GM23338 (cell line): ENCODE data around the gene HOXD8. TPM values are rescaled to one million over a fixed set of nuclear protein-coding genes. Genes with fewer than 3 reads are reported as not detected.

Experiments
- ATAC-seq: fragments of 200-7000 bp; cut with Tn5 transposase; 3 replicates; pipeline ENCODE4 v1.9.1; 2020
- DNase-seq: peaks from one replicate; pipeline ENCODE4 v3.0.0-alpha.2; 2015; ENCODE audit warnings: low spot score
- H2AFZ ChIP-seq: fragments of 200-600 bp; sonication (generic); 2 replicates; pipeline ENCODE4 v1.8.0; 2016; ENCODE audit warnings: antibody characterized with exemption, mild to moderate bottlenecking, moderate library complexity
- H3F3A ChIP-seq: fragments of 200-600 bp; sonication (generic); replicated peaks from 2 replicates; pipeline ENCODE4 v1.8.0; 2017; ENCODE audit warnings: antibody characterized with exemption, mixed run types, low read depth
- H3K27ac ChIP-seq: fragments of 200-600 bp; sonication (generic); 2 replicates; pipeline ENCODE4 v1.6.1; 2016; ENCODE audit warnings: low read depth
- H3K27me3 ChIP-seq: fragments of 200-600 bp; sonication (generic); 2 replicates; pipeline ENCODE4 v1.8.0; 2016; ENCODE audit warnings: mild to moderate bottlenecking, mixed run types, moderate library complexity; ENCODE audit not compliant: insufficient read depth
- H3K36me3 ChIP-seq: fragments of 200-600 bp; sonication (generic); 2 replicates; pipeline ENCODE4 v1.8.0; 2016; ENCODE audit warnings: mild to moderate bottlenecking; ENCODE audit not compliant: insufficient read depth
- H3K4me1 ChIP-seq: fragments of 200-600 bp; sonication (generic); 2 replicates; pipeline ENCODE4 v1.8.0; 2016; ENCODE audit warnings: mild to moderate bottlenecking, moderate library complexity; ENCODE audit not compliant: insufficient read depth
- H3K4me2 ChIP-seq: fragments of 200-600 bp; sonication (generic); 2 replicates; pipeline ENCODE4 v1.7.1; 2017; ENCODE audit warnings: mixed run types
- H3K4me3 ChIP-seq: fragments of 200-600 bp; sonication (generic); 2 replicates; pipeline ENCODE4 v1.6.1; 2016; ENCODE audit warnings: mixed run types
- H3K79me2 ChIP-seq: fragments of 200-600 bp; sonication (generic); replicated peaks from 2 replicates; pipeline ENCODE4 v1.8.0; 2017; ENCODE audit warnings: mild to moderate bottlenecking; ENCODE audit not compliant: insufficient read depth
- H3K9me2 ChIP-seq: fragments of 200-600 bp; sonication (generic); 2 replicates; pipeline ENCODE4 v1.8.0; 2017; ENCODE audit not compliant: insufficient read depth
- H4K20me1 ChIP-seq: fragments of 200-600 bp; sonication (generic); replicated peaks from 2 replicates; pipeline ENCODE4 v1.8.0; 2017; ENCODE audit warnings: mild to moderate bottlenecking; ENCODE audit not compliant: insufficient read depth
- H3K27ac Mint-ChIP-seq: 2 replicates; pipeline ENCODE4 v1.8.0; 2020; ENCODE audit warnings: inconsistent platforms, mild to moderate bottlenecking, moderate library complexity, mixed read lengths
- H3K27me3 Mint-ChIP-seq: 3 replicates; pipeline ENCODE4 v1.8.0; 2022; ENCODE audit warnings: low read depth, mild to moderate bottlenecking, moderate library complexity, mixed read lengths, inconsistent platforms; ENCODE audit not compliant: insufficient read depth, poor library complexity
- H3K36me3 Mint-ChIP-seq: 3 replicates; pipeline ENCODE4 v1.8.0; 2021; ENCODE audit warnings: low read depth, mild to moderate bottlenecking, inconsistent platforms, moderate library complexity, mixed read lengths
- H3K4me1 Mint-ChIP-seq: 3 replicates; pipeline ENCODE4 v1.8.0; 2020; ENCODE audit warnings: mild to moderate bottlenecking, inconsistent platforms, mixed read lengths
- H3K4me3 Mint-ChIP-seq: 3 replicates; pipeline ENCODE4 v1.8.0; 2021; ENCODE audit warnings: moderate library complexity, mild to moderate bottlenecking, inconsistent platforms, mixed read lengths
- H3K9me3 Mint-ChIP-seq: 3 replicates; pipeline ENCODE4 v1.8.0; 2020; ENCODE audit warnings: moderate library complexity, mild to moderate bottlenecking, inconsistent platforms, mixed read lengths
- CREB1 ChIP-seq: fragments of 250-450 bp; sonication (Bioruptor Pico); IDR thresholded peaks from 2 replicates; pipeline ENCODE4 v1.5.0; 2020; ENCODE audit warnings: low read depth, mild to moderate bottlenecking, moderate library complexity
- EZH2 ChIP-seq: fragments of 200-600 bp; sonication (generic); IDR thresholded peaks from one replicate; pipeline ENCODE4 v1.8.0; 2017; ENCODE audit warnings: antibody characterized with exemption, mild to moderate bottlenecking, low read depth; ENCODE audit not compliant: unreplicated experiment
- JUNB ChIP-seq: IDR thresholded peaks from one replicate; pipeline ENCODE4 v1.6.1; 2016; ENCODE audit warnings: antibody characterized with exemption; ENCODE audit not compliant: unreplicated experiment
- NANOG ChIP-seq: IDR thresholded peaks from 2 replicates; pipeline ENCODE4 v1.6.1; 2016; ENCODE audit warnings: antibody characterized with exemption, borderline replicate concordance
- POLR2AphosphoS5 ChIP-seq: IDR thresholded peaks from 2 replicates; pipeline ENCODE4 v1.6.1; 2016; ENCODE audit warnings: antibody characterized with exemption, low read depth
- REST ChIP-seq: IDR thresholded peaks from one replicate; pipeline ENCODE4 v1.6.1; 2018; ENCODE audit warnings: antibody characterized with exemption; ENCODE audit not compliant: unreplicated experiment
- STAT1 ChIP-seq: IDR thresholded peaks from one replicate; pipeline ENCODE4 v1.6.1; 2016; ENCODE audit warnings: antibody characterized with exemption; ENCODE audit not compliant: unreplicated experiment
- ZNF114 ChIP-seq: fragments of 250-450 bp; sonication (Bioruptor Pico); IDR thresholded peaks from 2 replicates; pipeline ENCODE4 v1.5.0; 2020; ENCODE audit warnings: mild to moderate bottlenecking, moderate library complexity
- ZNF331 ChIP-seq: fragments of 250-450 bp; sonication (Bioruptor Pico); IDR thresholded peaks from 2 replicates; pipeline ENCODE4 v1.5.0; 2020; ENCODE audit warnings: low read depth, mild to moderate bottlenecking, moderate library complexity
- ZNF462 ChIP-seq: fragments of 250-450 bp; sonication (Bioruptor Pico); IDR thresholded peaks from 2 replicates; pipeline ENCODE4 v1.5.0; 2020; ENCODE audit warnings: mild to moderate bottlenecking, moderate library complexity
- polyA plus RNA-seq: library from polyadenylated mRNA; unstranded; fragments of >200 nt; fragmentation: Nextera tagmentation; extraction: Ambion mirVana; gene quantifications from 2 replicates; pipeline ENCODE4 v1.2.1, GENCODE V29; 2016
- total RNA-seq: library from RNA; depleted of rRNA; stranded (reverse); fragments of >200 nt; shearing (Covaris generic); gene quantifications from 2 replicates; pipeline ENCODE4 v1.2.3, GENCODE V29; 2014
- TF ChIP-seq, protein P1 (sequence below), 2 experiments: fragments of 200-600 bp in 1 of 2; sonication (generic) in 1 of 2; conservative IDR thresholded peaks; 2 replicates each; pipeline versions ENCODE4 v1.5.1 to v1.6.1; 2016 to 2017; ENCODE audit warnings: antibody characterized with exemption in 2 of 2, low read depth in 2 of 2, mild to moderate bottlenecking in 2 of 2, moderate library complexity in 1 of 2
- TF ChIP-seq, protein P2 (sequence below): IDR thresholded peaks from 2 replicates; pipeline ENCODE4 v1.6.1; 2016; ENCODE audit warnings: antibody characterized with exemption

HOXD8 gene
- total and polyA plus RNA-seq, 2 experiments from 2014 or later: not detected

DNA sequence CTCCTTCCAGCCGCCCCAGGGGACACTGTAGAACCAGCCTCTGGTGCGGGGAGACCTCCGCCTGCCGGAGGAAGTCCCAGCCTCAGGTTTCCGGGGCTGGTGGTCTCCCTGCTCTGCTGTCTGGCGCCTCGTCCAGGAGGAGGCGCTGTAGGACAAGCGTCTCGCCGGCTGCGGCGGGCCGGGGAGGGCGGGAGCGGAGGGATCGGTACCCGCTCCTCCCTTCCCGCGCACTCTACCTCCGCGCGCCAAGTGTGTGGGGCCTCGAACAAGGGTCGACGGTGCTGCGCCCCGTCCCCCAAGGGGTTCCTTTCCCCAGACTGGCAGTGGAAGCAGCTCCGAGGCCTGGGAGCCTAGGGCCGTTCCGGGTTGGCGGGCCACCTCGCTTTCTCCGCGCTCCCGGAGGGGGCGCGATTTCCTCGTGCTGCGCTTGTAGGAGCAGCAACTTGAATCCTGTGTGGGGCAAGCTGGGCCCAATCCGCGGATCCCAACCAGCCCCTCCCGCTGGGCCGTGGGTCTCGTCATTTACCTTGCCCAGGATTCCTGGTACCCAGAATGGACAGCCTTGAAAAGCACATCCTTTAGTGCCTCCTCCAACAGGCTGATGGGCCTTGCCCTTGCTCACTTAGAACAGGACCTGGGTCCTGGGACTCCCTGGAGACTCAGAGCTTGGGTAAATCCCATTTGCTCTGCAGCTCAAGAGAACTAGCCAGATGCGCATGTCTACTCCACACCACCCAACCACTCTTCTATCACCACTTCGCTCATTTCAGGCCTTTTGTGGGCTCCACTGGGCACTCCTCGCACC is 11.2 kb downstream of the HOXD8 start (continued):
- TF ChIP-seq POLR2AphosphoS5 (no peak), ZNF462 (CRISPR knock-in tag) (no peak), ZNF114 (CRISPR knock-in tag) (no peak), JUNB (no peak)

GRCh38 chr2:176142281-176142680 is 12.8 kb downstream of the HOXD8 start:
- H3K4me3 ChIP-seq: no peak overlapping the region
- H3K4me1 Mint-ChIP-seq: peaks cover 14% of the 10 kb centered on the region
- no peak for TF ChIP-seq STAT1
- TF ChIP-seq, protein P1, sequence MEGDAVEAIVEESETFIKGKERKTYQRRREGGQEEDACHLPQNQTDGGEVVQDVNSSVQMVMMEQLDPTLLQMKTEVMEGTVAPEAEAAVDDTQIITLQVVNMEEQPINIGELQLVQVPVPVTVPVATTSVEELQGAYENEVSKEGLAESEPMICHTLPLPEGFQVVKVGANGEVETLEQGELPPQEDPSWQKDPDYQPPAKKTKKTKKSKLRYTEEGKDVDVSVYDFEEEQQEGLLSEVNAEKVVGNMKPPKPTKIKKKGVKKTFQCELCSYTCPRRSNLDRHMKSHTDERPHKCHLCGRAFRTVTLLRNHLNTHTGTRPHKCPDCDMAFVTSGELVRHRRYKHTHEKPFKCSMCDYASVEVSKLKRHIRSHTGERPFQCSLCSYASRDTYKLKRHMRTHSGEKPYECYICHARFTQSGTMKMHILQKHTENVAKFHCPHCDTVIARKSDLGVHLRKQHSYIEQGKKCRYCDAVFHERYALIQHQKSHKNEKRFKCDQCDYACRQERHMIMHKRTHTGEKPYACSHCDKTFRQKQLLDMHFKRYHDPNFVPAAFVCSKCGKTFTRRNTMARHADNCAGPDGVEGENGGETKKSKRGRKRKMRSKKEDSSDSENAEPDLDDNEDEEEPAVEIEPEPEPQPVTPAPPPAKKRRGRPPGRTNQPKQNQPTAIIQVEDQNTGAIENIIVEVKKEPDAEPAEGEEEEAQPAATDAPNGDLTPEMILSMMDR (conservative IDR thresholded peaks at IDR 0.05; ENCODE audit: low read depth in 2 of 2): no peak
- no peak for TF ChIP-seq CREB1 (CRISPR knock-in tag)
- TF ChIP-seq EZH2: no peak
- no peak for TF ChIP-seq NANOG
- no peak for TF ChIP-seq JUNB
- TF ChIP-seq, protein P2, sequence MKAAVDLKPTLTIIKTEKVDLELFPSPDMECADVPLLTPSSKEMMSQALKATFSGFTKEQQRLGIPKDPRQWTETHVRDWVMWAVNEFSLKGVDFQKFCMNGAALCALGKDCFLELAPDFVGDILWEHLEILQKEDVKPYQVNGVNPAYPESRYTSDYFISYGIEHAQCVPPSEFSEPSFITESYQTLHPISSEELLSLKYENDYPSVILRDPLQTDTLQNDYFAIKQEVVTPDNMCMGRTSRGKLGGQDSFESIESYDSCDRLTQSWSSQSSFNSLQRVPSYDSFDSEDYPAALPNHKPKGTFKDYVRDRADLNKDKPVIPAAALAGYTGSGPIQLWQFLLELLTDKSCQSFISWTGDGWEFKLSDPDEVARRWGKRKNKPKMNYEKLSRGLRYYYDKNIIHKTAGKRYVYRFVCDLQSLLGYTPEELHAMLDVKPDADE: no peak
- no peak for TF ChIP-seq POLR2AphosphoS5
- TF ChIP-seq ZNF114 (CRISPR knock-in tag): no peak
- no peak for TF ChIP-seq REST
- no peak for TF ChIP-seq ZNF331 (CRISPR knock-in tag)

More at GRCh38 chr2:176142281-176142680, 12.8 kb downstream of the HOXD8 start:
- Histone ChIP-seq H3K9me2 (no peaks in the 10 kb centered on the region), H3K27me3 (peaks cover 100% of the 10 kb centered on the region), H2AFZ (no peak overlapping the region), H3K79me2 (no peaks in the 10 kb centered on the region), H4K20me1 (peaks cover 44% of the 10 kb centered on the region), H3K4me2 (no peak overlapping the region), H3K27ac (no peak overlapping the region), H3F3A (peaks cover 31% of the 10 kb centered on the region), H3K4me1 (peaks cover 11% of the 10 kb centered on the region; the same call in 1 of the 2 replicates), H3K36me3 (no peaks in the 10 kb centered on the region)
- no peak for DNase-seq
- Mint-ChIP-seq H3K9me3 (peaks cover 3% of the 10 kb centered on the region; the same call in 1 of the 3 replicates), H3K27ac (no peak overlapping the region), H3K27me3 (peaks cover 100% of the 10 kb centered on the region), H3K4me3 (no peak overlapping the region), H3K36me3 (no peaks in the 10 kb centered on the region)
- no peak for ATAC-seq
